A549 (cell line): ENCODE data around the gene ZBED5. TPM values are rescaled to one million over a fixed set of nuclear protein-coding genes. Genes with fewer than 3 reads are reported as not detected.
A peak's percentile ranks its signal among the peaks of the same experiment; 100 is the strongest.

Source experiments
- ATAC-seq, 2 experiments: fragments of 200-7000 bp in 1 of 2; fragments of >200 bp in 1 of 2; cut with Nextera tagmentation in 1 of 2; cut with Tn5 transposase in 1 of 2; 3 replicates each; pipeline versions ENCODE4 v1.8.0 to v1.9.1; 2018 to 2020; ENCODE audit warnings: mild to moderate bottlenecking in 1 of 2, moderate library complexity in 1 of 2
- CTCF ChIA-PET: fragments of 300-600 bp; sonication (Branson Sonifier 250); formaldehyde crosslinking; extraction: SDS; loops from one replicate; lab custom pipeline; 2021; ENCODE audit warnings: antibody characterized with exemption, inconsistent platforms; lab: Yijun Ruan, JAX
- POLR2A ChIA-PET: fragments of 350-600 bp; formaldehyde crosslinking; extraction: SDS; loops from one replicate; lab custom pipeline; 2021; ENCODE audit warnings: antibody characterized with exemption, inconsistent platforms; lab: Yijun Ruan, JAX
- DNase-seq, 2 experiments: peaks; one replicate each; pipeline versions ENCODE4 v3.0.0 to v3.0.0-alpha.2; 2011 to 2016; ENCODE audit warnings: low read depth in 1 of 2, low spot score in 1 of 2
- FAIRE-seq: peaks from 2 replicates; lab custom pipeline; 2011; peaks lifted over from hg19 to GRCh38; lab: Jason Lieb, UNC
- H3K27ac ChIP-seq, 2 experiments: fragments of >200 bp; sonication (Bioruptor Twin); formaldehyde crosslinking; 3 replicates each; pipeline ENCODE4 v1.5.1; 2016 to 2017
- H3K4me1 ChIP-seq: fragments of >200 bp; sonication (Bioruptor Twin); formaldehyde crosslinking; 3 replicates; pipeline ENCODE4 v1.6.1; 2016
- H3K4me2 ChIP-seq: fragments of >200 bp; sonication (Bioruptor Twin); formaldehyde crosslinking; 3 replicates; pipeline ENCODE4 v1.6.1; 2016
- H3K4me3 ChIP-seq: fragments of >200 bp; sonication (Bioruptor Twin); formaldehyde crosslinking; 3 replicates; pipeline ENCODE4 v1.5.1; 2016
- H3K9me3 ChIP-seq: fragments of >200 bp; sonication (Bioruptor Twin); formaldehyde crosslinking; 3 replicates; pipeline ENCODE4 v1.6.1; 2016
- BCL3 ChIP-seq: fragments of >200 bp; sonication (Bioruptor Twin); formaldehyde crosslinking; IDR thresholded peaks from 3 replicates; pipeline ENCODE4 v1.6.1; 2016
- CHD2 ChIP-seq: fragments of 150-350 bp; IDR thresholded peaks from 2 replicates; pipeline ENCODE4 v1.6.1; 2014; ENCODE audit warnings: low read length; ENCODE audit not compliant: partially characterized antibody
- CHD4 ChIP-seq: fragments of 200-600 bp; sonication (generic); IDR thresholded peaks from 2 replicates; pipeline ENCODE4 v1.6.1; 2016; ENCODE audit warnings: antibody characterized with exemption, mild to moderate bottlenecking, borderline replicate concordance
- CTCF ChIP-seq: fragments of >200 bp; sonication (Bioruptor Twin); formaldehyde crosslinking; IDR thresholded peaks from 3 replicates; pipeline ENCODE4 v1.5.1; 2016
- HOXA7 ChIP-seq: fragments of 250-450 bp; sonication (Bioruptor Pico); IDR thresholded peaks from 2 replicates; pipeline ENCODE4 v1.5.0; 2020; ENCODE audit warnings: mild to moderate bottlenecking, moderate library complexity
- KDM5A ChIP-seq: fragments of 200-600 bp; sonication (generic); IDR thresholded peaks from 2 replicates; pipeline ENCODE4 v1.6.1; 2016; ENCODE audit warnings: antibody characterized with exemption, mild to moderate bottlenecking
- MAFK ChIP-seq: fragments of 450-650 bp; IDR thresholded peaks from 2 replicates; pipeline ENCODE4 v1.6.1; 2014; ENCODE audit not compliant: partially characterized antibody
- POLR2A ChIP-seq: IDR thresholded peaks from 2 replicates; pipeline ENCODE4 v1.6.1; 2012; ENCODE audit warnings: mild to moderate bottlenecking, low read length
- RAD21 ChIP-seq, 2 experiments: fragments of >200 bp in 1 of 2; sonication (Bioruptor Twin) in 1 of 2; formaldehyde crosslinking in 1 of 2; IDR thresholded peaks in 1 of 2; conservative IDR thresholded peaks in 1 of 2; 2 replicates in 1 of 2; 3 replicates in 1 of 2; pipeline ENCODE4 v1.6.1; 2012 to 2018; ENCODE audit warnings: inconsistent platforms in 1 of 2
- RNF2 ChIP-seq: fragments of 200-600 bp; sonication (generic); IDR thresholded peaks from 2 replicates; pipeline ENCODE4 v1.6.1; 2016; ENCODE audit warnings: low read depth, mild to moderate bottlenecking, antibody characterized with exemption, moderate library complexity, borderline replicate concordance
- ZFP36 ChIP-seq: fragments of 450-650 bp; IDR thresholded peaks from 2 replicates; pipeline ENCODE4 v1.6.1; 2014; ENCODE audit warnings: borderline replicate concordance; ENCODE audit not compliant: partially characterized antibody
- WGBS: methylation state at CpG from one replicate; pipeline ENCODE4 v1.1.6; 2017; ENCODE audit errors: missing lambda C conversion rate; 5-methylcytosine and 5-hydroxymethylcytosine counted together
- polyA plus RNA-seq, 4 experiments: library from polyadenylated mRNA; depleted of rRNA in 3 of 4; stranded (reverse); fragments of >200 nt; fragmentation: RNase III in 1 of 4; extraction: RNeasy Plus Mini Kit Qiagen cat#74134 plus additional on column Dnase treatment in 1 of 4; gene quantifications; 2 replicates in 3 of 4; 3 replicates in 1 of 4; pipeline ENCODE4 v1.2.3, GENCODE V29; 2011 to 2017
- TF ChIP-seq, protein P1 (sequence below): IDR thresholded peaks from 2 replicates; pipeline ENCODE4 v1.6.1; 2012; ENCODE audit warnings: low read depth, borderline replicate concordance
- TF ChIP-seq, protein P2 (sequence below): IDR thresholded peaks from 2 replicates; pipeline ENCODE4 v1.6.1; 2012
- TF ChIP-seq, protein P3 (sequence below): fragments of 150-350 bp; IDR thresholded peaks from 2 replicates; pipeline ENCODE4 v1.6.1; 2014; ENCODE audit warnings: low read depth, mild to moderate bottlenecking, low read length
- TF ChIP-seq, protein P4 (sequence below): fragments of >200 bp; sonication (Bioruptor Twin); formaldehyde crosslinking; IDR thresholded peaks from 2 replicates; pipeline ENCODE4 v1.6.1; 2016
- TF ChIP-seq, protein P5 (sequence below): IDR thresholded peaks from 2 replicates; pipeline ENCODE4 v1.6.1; 2012
- TF ChIP-seq, protein P6 (sequence below): fragments of 450-650 bp; IDR thresholded peaks from 2 replicates; pipeline ENCODE4 v1.6.1; 2014; ENCODE audit warnings: antibody characterized with exemption

The ZBED5 gene
- polyA plus RNA-seq, 2 of the 4 experiments (the other 2 are of a cell fraction) = 60.6 to 132 TPM

- peaks cover 63% of the 10 kb centered on the region for H3K4me1 ChIP-seq
- POLR2A ChIA-PET = interaction anchor here (4.4 kb wide), 1 partner anchor 51 kb away, joined by 141 read pairs; the partner anchor contains the start of gene ZBED5
- peak overlapping the region; percentile 97 for H3K4me3 ChIP-seq
These were observed 51.6 kb downstream of the ZBED5 start for GRCh38 chr11:10806206-10806605.

DNA sequence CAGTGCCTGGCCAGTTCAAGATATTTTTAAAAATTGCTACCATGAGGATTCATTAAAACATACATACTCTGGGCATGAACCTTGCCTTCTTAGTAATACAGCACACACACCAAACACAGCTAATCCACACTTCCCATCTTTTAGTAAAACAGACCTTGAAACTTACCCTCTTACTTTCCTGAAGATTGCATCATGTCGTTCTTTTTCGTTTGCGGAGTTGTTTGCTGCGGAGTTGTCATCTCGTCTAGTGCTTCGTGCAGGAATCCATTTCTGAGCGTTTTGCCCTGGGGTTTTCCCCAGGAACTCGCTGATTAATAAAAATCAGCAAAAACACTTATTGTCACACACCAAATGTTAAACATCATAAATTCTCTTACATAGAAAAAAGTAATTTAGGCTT, 52.1 kb downstream of the ZBED5 start:
- Histone ChIP-seq H3K9me3 (no peaks in the 10 kb centered on the region), H3K4me1 (peaks cover 62% of the 10 kb centered on the region), H3K4me3 (peak overlapping the region; percentile 97), H3K27ac (peak overlapping the region in 1 of 2 experiments; percentile 12; a peak in 2 of 6 replicates), H3K4me2 (peak overlapping the region; percentile 96)
- WGBS = 78% methylated on average over 8 of the region's 8 CpGs
- no peak for DNase-seq
- FAIRE-seq = no peak
- ChIA-PET CTCF (interaction anchor here (0.6 to 4.7 kb wide), 2 partner anchors 13 to 65 kb away, joined by 3 to 59 read pairs; no protein-coding TSS in a partner anchor), POLR2A (no interaction called here)
- no peak for TF ChIP-seq KDM5A
- no peak for TF ChIP-seq POLR2A
- TF ChIP-seq, protein P1, sequence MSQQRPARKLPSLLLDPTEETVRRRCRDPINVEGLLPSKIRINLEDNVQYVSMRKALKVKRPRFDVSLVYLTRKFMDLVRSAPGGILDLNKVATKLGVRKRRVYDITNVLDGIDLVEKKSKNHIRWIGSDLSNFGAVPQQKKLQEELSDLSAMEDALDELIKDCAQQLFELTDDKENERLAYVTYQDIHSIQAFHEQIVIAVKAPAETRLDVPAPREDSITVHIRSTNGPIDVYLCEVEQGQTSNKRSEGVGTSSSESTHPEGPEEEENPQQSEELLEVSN = no peak
- TF ChIP-seq BCL3 = no peak
- TF ChIP-seq RNF2 = no peak
- TF ChIP-seq, protein P2, sequence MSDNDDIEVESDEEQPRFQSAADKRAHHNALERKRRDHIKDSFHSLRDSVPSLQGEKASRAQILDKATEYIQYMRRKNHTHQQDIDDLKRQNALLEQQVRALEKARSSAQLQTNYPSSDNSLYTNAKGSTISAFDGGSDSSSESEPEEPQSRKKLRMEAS = no peak
- no peak for TF ChIP-seq RAD21 (conservative IDR thresholded peaks at IDR 0.05 in 1 of 2, IDR thresholded peaks at IDR 0.05 in 1 of 2)
- TF ChIP-seq ZFP36 = no peak
- no peak for TF ChIP-seq CHD2
- TF ChIP-seq CTCF = no peak
- no peak for ATAC-seq

More at GRCh38 chr11:10806206-10806605, 51.6 kb downstream of the ZBED5 start:
- H3K9me3 ChIP-seq = no peaks in the 10 kb centered on the region
- H3K4me2 ChIP-seq = peak overlapping the region; percentile 96
- no peak for FAIRE-seq
- no peak for ATAC-seq
- WGBS = 81% methylated on average over 4 of the region's 4 CpGs
- peak overlapping the region in 1 of 2 experiments; percentile 12; a peak in 2 of 6 replicates for H3K27ac ChIP-seq
- TF ChIP-seq, protein P3, sequence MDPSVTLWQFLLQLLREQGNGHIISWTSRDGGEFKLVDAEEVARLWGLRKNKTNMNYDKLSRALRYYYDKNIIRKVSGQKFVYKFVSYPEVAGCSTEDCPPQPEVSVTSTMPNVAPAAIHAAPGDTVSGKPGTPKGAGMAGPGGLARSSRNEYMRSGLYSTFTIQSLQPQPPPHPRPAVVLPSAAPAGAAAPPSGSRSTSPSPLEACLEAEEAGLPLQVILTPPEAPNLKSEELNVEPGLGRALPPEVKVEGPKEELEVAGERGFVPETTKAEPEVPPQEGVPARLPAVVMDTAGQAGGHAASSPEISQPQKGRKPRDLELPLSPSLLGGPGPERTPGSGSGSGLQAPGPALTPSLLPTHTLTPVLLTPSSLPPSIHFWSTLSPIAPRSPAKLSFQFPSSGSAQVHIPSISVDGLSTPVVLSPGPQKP = no peak
- TF ChIP-seq, protein P4, sequence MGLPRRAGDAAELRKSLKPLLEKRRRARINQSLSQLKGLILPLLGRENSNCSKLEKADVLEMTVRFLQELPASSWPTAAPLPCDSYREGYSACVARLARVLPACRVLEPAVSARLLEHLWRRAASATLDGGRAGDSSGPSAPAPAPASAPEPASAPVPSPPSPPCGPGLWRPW = no peak
- TF ChIP-seq, protein P5, sequence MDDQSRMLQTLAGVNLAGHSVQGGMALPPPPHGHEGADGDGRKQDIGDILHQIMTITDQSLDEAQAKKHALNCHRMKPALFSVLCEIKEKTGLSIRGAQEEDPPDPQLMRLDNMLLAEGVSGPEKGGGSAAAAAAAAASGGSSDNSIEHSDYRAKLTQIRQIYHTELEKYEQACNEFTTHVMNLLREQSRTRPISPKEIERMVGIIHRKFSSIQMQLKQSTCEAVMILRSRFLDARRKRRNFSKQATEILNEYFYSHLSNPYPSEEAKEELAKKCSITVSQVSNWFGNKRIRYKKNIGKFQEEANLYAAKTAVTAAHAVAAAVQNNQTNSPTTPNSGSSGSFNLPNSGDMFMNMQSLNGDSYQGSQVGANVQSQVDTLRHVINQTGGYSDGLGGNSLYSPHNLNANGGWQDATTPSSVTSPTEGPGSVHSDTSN = no peak
- TF ChIP-seq, protein P1 = no peak
- TF ChIP-seq RNF2 (no peak), CHD4 (no peak), HOXA7 (CRISPR knock-in tag) (no peak), CTCF (no peak), MAFK (no peak)
- TF ChIP-seq, protein P6, sequence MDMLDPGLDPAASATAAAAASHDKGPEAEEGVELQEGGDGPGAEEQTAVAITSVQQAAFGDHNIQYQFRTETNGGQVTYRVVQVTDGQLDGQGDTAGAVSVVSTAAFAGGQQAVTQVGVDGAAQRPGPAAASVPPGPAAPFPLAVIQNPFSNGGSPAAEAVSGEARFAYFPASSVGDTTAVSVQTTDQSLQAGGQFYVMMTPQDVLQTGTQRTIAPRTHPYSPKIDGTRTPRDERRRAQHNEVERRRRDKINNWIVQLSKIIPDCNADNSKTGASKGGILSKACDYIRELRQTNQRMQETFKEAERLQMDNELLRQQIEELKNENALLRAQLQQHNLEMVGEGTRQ = no peak
- DNase-seq = no peak
- CTCF ChIA-PET = interaction anchor here (4.7 kb wide), 1 partner anchor 13 kb away, joined by 59 read pairs; no protein-coding TSS in a partner anchor
